ENCODE measurements around the gene SEC62. TPM values are rescaled to one million over a fixed set of nuclear protein-coding genes. Genes with fewer than 3 reads are reported as not detected.

The SEC62 gene
- total RNA-seq, 1 donor from 2014 or later = 75.4 TPM

DNA sequence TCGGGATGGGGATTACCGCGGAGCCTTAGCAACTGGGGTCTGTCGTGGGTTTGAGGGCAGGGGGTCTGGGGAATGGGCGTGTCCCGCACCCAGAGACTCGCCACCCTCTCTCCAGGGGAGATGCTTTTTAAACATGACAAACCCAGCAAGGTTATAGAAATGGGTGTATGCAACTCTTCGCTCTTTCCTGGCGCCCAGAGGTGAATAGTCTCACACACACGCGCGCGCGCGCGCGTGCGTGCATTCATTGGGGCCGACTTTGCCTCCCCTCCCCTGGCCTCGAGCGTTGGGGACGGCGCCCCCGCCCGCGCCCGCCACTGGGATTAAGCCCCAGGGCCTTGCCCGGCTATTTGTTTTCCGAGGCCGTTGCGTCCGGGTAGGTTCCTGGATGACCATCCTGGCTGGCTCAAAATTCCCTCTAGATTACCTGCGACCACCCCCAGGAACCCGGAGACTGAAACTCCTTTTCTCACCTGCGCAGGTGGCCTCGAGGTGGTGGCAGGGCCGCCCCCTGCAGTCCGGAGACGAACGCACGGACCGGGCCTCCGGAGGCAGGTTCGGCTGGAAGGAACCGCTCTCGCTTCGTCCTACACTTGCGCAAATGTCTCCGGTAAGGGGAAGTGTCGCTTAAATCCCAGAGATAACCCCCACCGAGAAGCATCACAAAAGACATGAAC is 72.0 kb downstream of the SEC62 start:
- Mint-ChIP-seq H3K9me3 (no peaks in the 10 kb centered on the region), H3K4me1 (ENCODE audit: low read depth) (peaks cover 16% of the 10 kb centered on the region), H3K27ac (peak overlapping the region; percentile 42), H3K27me3 (ENCODE audit: insufficient read depth) (peaks cover 4% of the 10 kb centered on the region), H3K4me3 (peak overlapping the region; percentile 82), H3K36me3 (ENCODE audit: low read depth) (peaks cover under 1% of the 10 kb centered on the region)
- intact Hi-C loops (cut with micrococcal nuclease) = loop anchor here (2.0 to 10.0 kb wide), 5 partner anchors 41 to 774 kb away; partner anchors contain the start of gene SKIL
- no peak for DNase-seq (ENCODE audit: low spot score)

- peaks cover 5% of the 10 kb centered on the region for H3K36me3 Mint-ChIP-seq (ENCODE audit: low read depth)
- no peak overlapping the region for H3K4me3 Mint-ChIP-seq
- peaks cover 21% of the 10 kb centered on the region for H3K4me1 Mint-ChIP-seq (ENCODE audit: low read depth)
- DNase-seq (ENCODE audit: low spot score) = no peak
- H3K27ac Mint-ChIP-seq = no peak overlapping the region
- H3K9me3 Mint-ChIP-seq = no peaks in the 10 kb centered on the region
- intact Hi-C loops (cut with micrococcal nuclease) = no loop called here
- H3K27me3 Mint-ChIP-seq (ENCODE audit: insufficient read depth) = peaks cover 4% of the 10 kb centered on the region
Observed at GRCh38 chr3:170040418-170040817, 73.8 kb downstream of the SEC62 start.

DNA sequence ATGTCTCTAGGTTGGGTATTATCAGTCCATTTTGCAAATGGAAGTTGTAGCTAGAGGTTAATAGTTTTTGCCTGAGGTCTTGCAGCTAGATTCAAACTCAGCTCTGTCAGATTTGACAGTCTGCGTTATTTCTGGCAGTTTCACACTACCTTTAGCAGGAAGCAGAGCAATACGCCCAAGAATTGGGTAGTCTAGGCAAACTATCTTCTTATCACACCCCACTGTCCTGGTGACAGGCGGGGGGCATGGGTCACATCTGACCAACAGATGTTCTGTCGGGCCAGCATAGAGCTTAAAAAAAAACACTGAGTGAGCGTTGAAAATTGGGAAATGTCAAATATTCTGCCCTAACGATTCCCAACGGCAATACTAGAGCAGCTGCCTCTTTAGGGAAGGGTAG is 76.9 kb downstream of the SEC62 start:
- Mint-ChIP-seq H3K4me1 (ENCODE audit: low read depth) (peaks cover 20% of the 10 kb centered on the region), H3K27me3 (ENCODE audit: insufficient read depth) (peaks cover 4% of the 10 kb centered on the region), H3K9me3 (no peaks in the 10 kb centered on the region), H3K4me3 (no peak overlapping the region), H3K36me3 (ENCODE audit: low read depth) (peaks cover 5% of the 10 kb centered on the region), H3K27ac (no peak overlapping the region)
- intact Hi-C loops (cut with micrococcal nuclease) = no loop called here
- no peak for DNase-seq (ENCODE audit: low spot score)

DNA sequence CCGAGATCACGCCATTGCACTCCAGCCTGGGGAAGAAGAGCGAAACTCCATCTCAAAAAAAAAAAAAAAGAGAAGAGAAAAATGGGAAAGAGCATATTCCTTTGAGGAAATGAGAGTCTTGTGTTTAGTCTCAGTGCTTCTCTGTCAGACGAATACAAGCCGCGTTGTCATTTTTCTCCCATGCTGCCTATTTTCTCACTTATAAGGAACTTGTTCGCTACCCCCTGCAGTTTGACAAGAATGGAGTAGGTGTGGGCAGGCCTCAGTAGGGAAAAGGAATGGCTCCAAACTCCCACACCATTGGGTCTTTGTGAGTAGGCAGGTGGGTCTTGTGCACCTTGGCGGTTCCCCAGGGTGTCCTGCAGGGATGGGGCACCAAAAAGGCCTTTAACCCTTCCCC is 77.7 kb downstream of the SEC62 start:
- Mint-ChIP-seq H3K4me1 (ENCODE audit: low read depth) (peaks cover 20% of the 10 kb centered on the region), H3K27ac (no peak overlapping the region), H3K9me3 (no peaks in the 10 kb centered on the region), H3K36me3 (ENCODE audit: low read depth) (peaks cover 5% of the 10 kb centered on the region), H3K4me3 (no peak overlapping the region), H3K27me3 (ENCODE audit: insufficient read depth) (peaks cover 2% of the 10 kb centered on the region)
- intact Hi-C loops (cut with micrococcal nuclease) = no loop called here
- no peak for DNase-seq (ENCODE audit: low spot score)

DNA sequence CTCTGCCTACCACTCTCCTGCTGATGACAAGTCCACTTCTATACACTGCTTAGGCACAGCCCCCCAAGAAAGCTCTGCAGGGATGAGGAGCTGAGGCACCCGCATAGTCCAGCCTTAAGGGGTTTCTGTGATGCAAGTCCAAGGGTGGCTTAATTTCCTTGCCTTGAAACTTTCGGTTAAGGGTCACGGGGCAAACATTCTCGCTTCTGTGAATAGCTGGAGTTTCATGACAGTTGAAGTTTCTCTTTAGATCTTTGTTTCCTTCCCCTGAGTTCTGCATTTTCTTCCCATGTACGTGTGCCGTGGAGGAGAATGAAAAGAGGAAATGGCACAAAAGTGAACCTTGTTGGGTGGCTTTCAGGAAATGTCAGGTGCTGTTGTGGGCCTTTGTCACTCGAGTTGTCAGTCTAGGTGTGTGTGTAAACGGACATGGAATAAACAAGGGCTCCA is 78.2 kb downstream of the SEC62 start:
- DNase-seq (ENCODE audit: low spot score) = no peak
- Mint-ChIP-seq H3K27me3 (ENCODE audit: insufficient read depth) (no peaks in the 10 kb centered on the region), H3K9me3 (no peaks in the 10 kb centered on the region), H3K4me1 (ENCODE audit: low read depth) (peaks cover 20% of the 10 kb centered on the region), H3K36me3 (ENCODE audit: low read depth) (peaks cover 5% of the 10 kb centered on the region), H3K4me3 (peak overlapping the region; percentile 13), H3K27ac (no peak overlapping the region)
- intact Hi-C loops (cut with micrococcal nuclease) = no loop called here

DNA sequence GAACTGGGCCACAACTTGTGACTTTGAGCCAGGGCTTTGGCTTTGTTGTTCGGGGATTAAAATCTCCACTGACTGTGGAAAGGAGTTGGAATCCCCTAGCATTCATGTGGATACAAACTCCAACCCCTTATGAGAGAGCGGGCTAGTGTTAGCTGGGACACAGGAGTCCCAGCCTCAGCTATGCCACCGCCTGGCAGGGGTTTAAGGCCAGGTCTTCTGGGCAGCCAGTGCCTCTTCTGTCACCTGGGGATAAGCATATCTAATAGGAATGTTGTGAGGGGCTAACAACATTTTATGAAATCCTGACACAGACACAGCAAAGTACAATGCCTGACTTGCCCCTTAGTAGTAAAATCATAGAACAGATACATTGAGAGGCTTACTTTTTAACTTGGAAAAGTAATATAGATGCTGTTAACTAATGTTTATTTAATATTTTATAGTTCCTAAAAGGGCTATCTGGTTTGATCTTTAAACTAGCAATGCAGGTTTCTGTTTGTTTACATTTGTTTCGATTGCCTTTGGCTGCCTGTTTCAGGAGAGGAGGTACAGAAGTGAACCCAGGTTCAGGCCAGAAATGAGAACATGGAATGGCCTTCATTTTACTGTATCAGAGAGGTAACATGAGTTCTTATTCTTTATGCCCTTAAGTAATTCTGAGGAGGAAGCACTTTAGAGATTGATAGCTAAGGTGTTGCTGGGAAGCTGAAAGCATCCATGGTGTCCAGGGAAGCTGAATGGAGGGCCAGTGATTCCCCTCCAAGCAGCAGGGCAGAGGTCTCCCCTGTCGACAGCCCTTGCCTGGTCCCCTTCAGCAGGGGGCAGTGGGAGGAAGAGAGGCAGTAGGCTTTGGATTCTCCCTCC is 79.9 kb downstream of the SEC62 start:
- H3K9me3 Mint-ChIP-seq = no peaks in the 10 kb centered on the region
- H3K4me3 Mint-ChIP-seq = no peak overlapping the region
- H3K27ac Mint-ChIP-seq = no peak overlapping the region
- intact Hi-C loops (cut with micrococcal nuclease) = no loop called here
- H3K36me3 Mint-ChIP-seq (ENCODE audit: low read depth) = peaks cover 5% of the 10 kb centered on the region
- H3K4me1 Mint-ChIP-seq (ENCODE audit: low read depth) = peaks cover 20% of the 10 kb centered on the region
- no peak for DNase-seq (ENCODE audit: low spot score)
- no peaks in the 10 kb centered on the region for H3K27me3 Mint-ChIP-seq (ENCODE audit: insufficient read depth)

GRCh38 chr3:170047133-170047404 is 80.5 kb downstream of the SEC62 start:
- Mint-ChIP-seq H3K9me3 (no peaks in the 10 kb centered on the region), H3K27ac (no peak overlapping the region), H3K36me3 (ENCODE audit: low read depth) (peaks cover 5% of the 10 kb centered on the region), H3K4me3 (no peak overlapping the region), H3K27me3 (ENCODE audit: insufficient read depth) (no peaks in the 10 kb centered on the region), H3K4me1 (ENCODE audit: low read depth) (peaks cover 20% of the 10 kb centered on the region)
- intact Hi-C loops (cut with micrococcal nuclease) = no loop called here
- DNase-seq (ENCODE audit: low spot score) = no peak

Other genes with a start within 250 kb of the SEC62 start
- 3.1 and 3.4 TPM in 2 replicates for gene TERC, start 201.7 kb upstream of the SEC62 start, total RNA-seq
- gene ACTRT3, start 197.2 kb upstream of the SEC62 start, total RNA-seq = 1.1 and 1.3 TPM in 2 replicates
- 14.5 and 16.8 TPM in 2 replicates for gene MYNN, start 193.4 kb upstream of the SEC62 start, total RNA-seq
- gene LRRIQ4, start 153.9 kb upstream of the SEC62 start, total RNA-seq = 0.10 and 0.12 TPM in 2 replicates
- 2.8 and 2.9 TPM in 2 replicates for gene LRRC34, start 153.9 kb upstream of the SEC62 start, total RNA-seq
- not detected in 2 replicates for gene LRRC31, start 96.9 kb upstream of the SEC62 start, total RNA-seq
- not detected in 2 replicates for gene SAMD7, start 55.2 kb upstream of the SEC62 start, total RNA-seq
- 3.4 and 3.5 TPM in 2 replicates for gene GPR160, start 71.2 kb downstream of the SEC62 start, total RNA-seq
- 57.7 and 58.7 TPM in 2 replicates for gene PHC3, start 214.9 kb downstream of the SEC62 start, total RNA-seq